Thyroid gland (tissue), 4 donors: Measurements from ENCODE around the gene KLHL21. TPM values are rescaled to one million over a fixed set of nuclear protein-coding genes. Genes with fewer than 3 reads are reported as not detected.

ENCODE experiments used
- DNase-seq, 2 donors: peaks; one replicate each; pipeline ENCODE4 v3.0.0-alpha.2; 2019
- H3K27ac ChIP-seq, 3 donors: fragments of 200-600 bp; sonication (generic); 1 replicate in 2 of 3; 2 replicates in 1 of 3; pipeline ENCODE4 v1.5.1; 2016 to 2019; ENCODE audit warnings: mild to moderate bottlenecking in 1 of 3, moderate library complexity in 1 of 3
- H3K27me3 ChIP-seq: fragments of 200-600 bp; sonication (generic); one replicate; pipeline ENCODE4 v1.5.1; 2019
- H3K36me3 ChIP-seq, 2 donors: fragments of 200-600 bp; sonication (generic); one replicate each; pipeline ENCODE4 v1.5.1; 2016 to 2019
- H3K4me1 ChIP-seq, 2 donors: fragments of 200-600 bp; sonication (generic); one replicate each; pipeline ENCODE4 v1.5.1; 2017 to 2019
- H3K4me3 ChIP-seq, 3 donors: fragments of 200-600 bp; sonication (generic); replicated peaks in 1 of 3; 1 replicate in 2 of 3; 2 replicates in 1 of 3; pipeline ENCODE4 v1.5.1; 2016; ENCODE audit warnings: mild to moderate bottlenecking in 1 of 3
- H3K9me3 ChIP-seq: fragments of 200-600 bp; sonication (generic); one replicate; pipeline ENCODE4 v1.5.1; 2017
- POLR2A ChIP-seq, 2 donors: fragments of 450-650 bp; IDR thresholded peaks; one replicate each; pipeline ENCODE4 v1.6.1; 2017; ENCODE audit warnings: antibody characterized with exemption in 2 of 2, mild to moderate bottlenecking in 2 of 2, moderate library complexity in 1 of 2
- WGBS, 2 donors: methylation state at CpG; one replicate each; pipeline ENCODE4 v1.1.5; 2017; 5-methylcytosine and 5-hydroxymethylcytosine counted together
- intact Hi-C: fragments of 100-400 bp; cut with DNase I; formaldehyde crosslinking; loops from one replicate; pipeline ENCODE4 v1.15.1; 2023
- total RNA-seq, 4 donors: library from RNA; depleted of rRNA; stranded (reverse); fragments of >200 nt; gene quantifications; one replicate each; pipeline ENCODE4 v1.2.3, GENCODE V29; 2016
- TF ChIP-seq, protein P1 (sequence below), 6 experiments: fragments of 200-600 bp in 3 of 6; fragments of 450-650 bp in 3 of 6; sonication (generic) in 3 of 6; IDR thresholded peaks; one replicate each; pipeline ENCODE4 v1.5.1; 2016 to 2019; ENCODE audit warnings: antibody characterized with exemption in 6 of 6, mild to moderate bottlenecking in 2 of 6, inconsistent platforms in 1 of 6, moderate library complexity in 1 of 6

Gene KLHL21
- total RNA-seq, 4 donors from 2014 or later: 34.9 to 68.4 (median 44.6) TPM

DNA sequence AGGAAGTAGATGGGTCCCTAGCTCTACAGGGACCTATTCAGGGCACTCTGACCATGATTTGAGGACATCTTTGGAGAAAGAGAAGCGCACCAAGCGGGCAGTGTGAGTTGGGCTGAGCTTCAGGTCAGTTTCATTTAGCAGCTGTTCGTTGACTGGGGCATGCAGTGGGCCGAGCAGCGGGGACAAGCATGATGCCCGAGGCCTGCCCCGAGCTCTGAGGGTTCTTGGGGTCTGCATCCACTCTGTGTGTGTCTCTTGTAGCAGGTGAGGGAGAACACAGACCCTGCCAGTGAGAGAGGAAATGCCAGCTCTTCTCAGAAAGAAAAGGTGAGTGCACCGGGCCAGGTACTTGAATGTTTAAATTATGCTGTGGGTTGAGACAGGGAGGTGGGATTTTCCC, 27.4 kb upstream of the KLHL21 start:
- no peak for DNase-seq
- peaks cover 35 to 38% of the 10 kb centered on the region in 2 donors for H3K36me3 ChIP-seq
- WGBS, 2 donors: 70 to 89% methylated on average over 3 to 7 of the region's 8 CpGs
- H3K4me3 ChIP-seq: no peak overlapping the region
- H3K27ac ChIP-seq: no peak overlapping the region
- intact Hi-C loops: no loop called here
- H3K4me1 ChIP-seq: peaks cover 10 to 11% of the 10 kb centered on the region in 2 donors
- H3K27me3 ChIP-seq: no peaks in the 10 kb centered on the region
- no peaks in the 10 kb centered on the region for H3K9me3 ChIP-seq
- TF ChIP-seq, protein P1, sequence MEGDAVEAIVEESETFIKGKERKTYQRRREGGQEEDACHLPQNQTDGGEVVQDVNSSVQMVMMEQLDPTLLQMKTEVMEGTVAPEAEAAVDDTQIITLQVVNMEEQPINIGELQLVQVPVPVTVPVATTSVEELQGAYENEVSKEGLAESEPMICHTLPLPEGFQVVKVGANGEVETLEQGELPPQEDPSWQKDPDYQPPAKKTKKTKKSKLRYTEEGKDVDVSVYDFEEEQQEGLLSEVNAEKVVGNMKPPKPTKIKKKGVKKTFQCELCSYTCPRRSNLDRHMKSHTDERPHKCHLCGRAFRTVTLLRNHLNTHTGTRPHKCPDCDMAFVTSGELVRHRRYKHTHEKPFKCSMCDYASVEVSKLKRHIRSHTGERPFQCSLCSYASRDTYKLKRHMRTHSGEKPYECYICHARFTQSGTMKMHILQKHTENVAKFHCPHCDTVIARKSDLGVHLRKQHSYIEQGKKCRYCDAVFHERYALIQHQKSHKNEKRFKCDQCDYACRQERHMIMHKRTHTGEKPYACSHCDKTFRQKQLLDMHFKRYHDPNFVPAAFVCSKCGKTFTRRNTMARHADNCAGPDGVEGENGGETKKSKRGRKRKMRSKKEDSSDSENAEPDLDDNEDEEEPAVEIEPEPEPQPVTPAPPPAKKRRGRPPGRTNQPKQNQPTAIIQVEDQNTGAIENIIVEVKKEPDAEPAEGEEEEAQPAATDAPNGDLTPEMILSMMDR (IDR thresholded peaks at IDR 0.05): no peak
- TF ChIP-seq POLR2A (IDR thresholded peaks at IDR 0.05): no peak

DNA sequence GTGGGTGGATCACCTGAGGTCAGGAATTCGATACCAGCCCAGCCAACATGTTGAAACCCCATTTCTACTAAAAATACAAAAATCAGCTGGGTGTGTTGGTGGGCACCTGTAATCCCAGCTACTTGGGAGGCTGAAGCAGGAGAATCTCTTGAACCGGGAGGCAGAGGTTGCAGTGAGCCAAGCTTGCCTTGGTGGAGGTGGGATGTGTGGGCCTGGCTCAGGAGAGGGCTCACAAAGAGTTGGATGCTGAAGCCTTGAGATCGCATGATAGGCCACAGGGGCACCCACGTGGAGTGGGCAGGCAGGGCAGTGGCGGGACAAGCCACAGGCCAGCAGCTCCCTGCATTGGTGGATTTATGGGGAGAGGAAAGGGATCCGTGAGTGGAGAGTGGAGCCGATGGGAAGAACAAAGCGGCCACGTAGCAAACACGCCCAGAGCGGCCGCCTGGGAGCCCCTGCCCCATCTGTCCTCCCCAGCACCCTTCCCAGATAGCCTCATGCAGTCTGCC, 26.4 kb upstream of the KLHL21 start:
- TF ChIP-seq, protein P1 (IDR thresholded peaks at IDR 0.05): no peak
- no peak for TF ChIP-seq POLR2A (IDR thresholded peaks at IDR 0.05)
- Histone ChIP-seq H3K27ac (no peak overlapping the region), H3K27me3 (no peaks in the 10 kb centered on the region), H3K36me3 (peaks cover 30 to 32% of the 10 kb centered on the region in 2 donors), H3K9me3 (no peaks in the 10 kb centered on the region), H3K4me3 (no peak overlapping the region), H3K4me1 (peaks cover 19 to 20% of the 10 kb centered on the region in 2 donors)
- DNase-seq: no peak
- intact Hi-C loops: no loop called here
- WGBS, 2 donors: 89 to 90% methylated on average over 12 of the region's 12 CpGs

- WGBS, 2 donors: 88 to 89% methylated on average over 17 to 19 of the region's 21 CpGs
- Histone ChIP-seq H3K27me3 (no peaks in the 10 kb centered on the region), H3K9me3 (no peaks in the 10 kb centered on the region), H3K4me3 (no peak overlapping the region), H3K4me1 (peaks cover 29% of the 10 kb centered on the region in 2 donors), H3K36me3 (peaks cover 21 to 23% of the 10 kb centered on the region in 2 donors), H3K27ac (no peak overlapping the region)
- no peak for TF ChIP-seq POLR2A (IDR thresholded peaks at IDR 0.05)
- TF ChIP-seq, protein P1 (IDR thresholded peaks at IDR 0.05): no peak
- DNase-seq: no peak
- intact Hi-C loops: no loop called here
Observed at GRCh38 chr1:6627841-6628545, 25.3 kb upstream of the KLHL21 start.

DNA sequence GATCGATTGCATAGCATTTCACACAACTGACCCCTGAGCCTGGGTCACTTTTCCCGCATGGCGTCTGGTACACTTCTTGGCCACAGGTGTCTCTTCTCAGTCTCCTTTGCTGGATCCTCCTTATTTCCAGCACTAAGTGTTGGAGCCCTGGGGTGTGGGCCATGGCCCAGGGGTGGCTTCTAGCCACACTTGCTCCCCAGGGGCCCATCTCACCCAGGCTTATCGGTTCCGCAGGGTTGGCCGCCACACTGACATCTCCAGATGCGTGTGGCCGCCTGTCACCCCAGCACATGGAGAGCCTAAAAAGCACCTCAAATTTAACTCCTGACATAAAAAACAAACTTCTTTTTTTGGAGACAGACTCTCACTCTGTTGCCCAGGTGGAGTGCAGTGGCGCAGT, 24.4 kb upstream of the KLHL21 start:
- no peak for TF ChIP-seq POLR2A (IDR thresholded peaks at IDR 0.05)
- TF ChIP-seq, protein P1 (IDR thresholded peaks at IDR 0.05): no peak
- no peak overlapping the region for H3K4me3 ChIP-seq
- intact Hi-C loops: no loop called here
- H3K27ac ChIP-seq: no peak overlapping the region
- DNase-seq: no peak
- peaks cover 36 to 39% of the 10 kb centered on the region in 2 donors for H3K4me1 ChIP-seq
- no peaks in the 10 kb centered on the region for H3K9me3 ChIP-seq
- no peaks in the 10 kb centered on the region for H3K27me3 ChIP-seq
- 91 to 97% methylated on average over 8 to 9 of the region's 9 CpGs for WGBS, 2 donors
- peaks cover 13 to 15% of the 10 kb centered on the region in 2 donors for H3K36me3 ChIP-seq

GRCh38 chr1:6625584-6626149, 23.0 kb upstream of the KLHL21 start:
- peak overlapping the region; percentile 20 to 64 (median 57) for H3K4me3 ChIP-seq
- intact Hi-C loops: no loop called here
- no peak for DNase-seq
- TF ChIP-seq, protein P1 (IDR thresholded peaks at IDR 0.05): no peak
- no peak for TF ChIP-seq POLR2A (IDR thresholded peaks at IDR 0.05)
- peaks cover 40 to 45% of the 10 kb centered on the region in 2 donors for H3K4me1 ChIP-seq
- no peaks in the 10 kb centered on the region for H3K27me3 ChIP-seq
- no peaks in the 10 kb centered on the region for H3K9me3 ChIP-seq
- H3K36me3 ChIP-seq: peaks cover 18 to 22% of the 10 kb centered on the region in 2 donors
- 14 to 18% methylated on average over 14 to 17 of the region's 32 CpGs for WGBS, 2 donors
- peak overlapping the region; percentile 85 to 96 (median 95) for H3K27ac ChIP-seq
